IMR-90 (cell line): Measurements from ENCODE around the gene PAF1. TPM values are rescaled to one million over a fixed set of nuclear protein-coding genes. Genes with fewer than 3 reads are reported as not detected.

Experiments used
- ATAC-seq: fragments of 200-7000 bp; cut with Tn5 transposase; 2 replicates; pipeline ENCODE4 v1.9.1; 2020; ENCODE audit warnings: low read depth, mild to moderate bottlenecking, moderate library complexity
- BruUV-seq: library from RNA; stranded (reverse); fragments of 400-500 nt; replicated peaks from 2 replicates; lab custom pipeline; 2021; lab: Mats Ljungman, UMichigan
- CTCF ChIA-PET: fragments of 300-600 bp; formaldehyde crosslinking; extraction: SDS; loops from one replicate; lab custom pipeline; 2021; ENCODE audit warnings: antibody characterized with exemption; lab: Yijun Ruan, JAX
- POLR2A ChIA-PET: fragments of 300-600 bp; sonication (Branson Sonifier 250); formaldehyde crosslinking; loops from one replicate; lab custom pipeline; 2022; ENCODE audit warnings: antibody characterized with exemption; ENCODE audit not compliant: unreplicated experiment; lab: Charles Lee
- DNase-seq: peaks from one replicate; pipeline ENCODE4 v3.0.0; 2013
- H2AFZ ChIP-seq: replicated peaks from 2 replicates; pipeline ENCODE3; 2013; ENCODE audit warnings: low read length, mild to moderate bottlenecking; ENCODE audit not compliant: poor library complexity
- H2AK5ac ChIP-seq: 2 replicates; pipeline ENCODE4 v1.6.1; 2013; ENCODE audit warnings: low read depth, low read length, inconsistent platforms
- H2AK9ac ChIP-seq: replicated peaks from 2 replicates; pipeline ENCODE3; 2013; ENCODE audit warnings: mild to moderate bottlenecking, low read depth, low read length, moderate library complexity; ENCODE audit not compliant: poor library complexity
- H2BK120ac ChIP-seq: 2 replicates; pipeline ENCODE4 v1.6.1; 2013; ENCODE audit warnings: low read depth, low read length, inconsistent platforms
- H2BK15ac ChIP-seq: 3 replicates; pipeline ENCODE4 v1.6.1; 2013; ENCODE audit warnings: low read depth, low read length, inconsistent platforms
- H2BK20ac ChIP-seq: 2 replicates; pipeline ENCODE4 v1.6.1; 2013; ENCODE audit warnings: low read depth, mild to moderate bottlenecking, inconsistent platforms, low read length, moderate library complexity
- H2BK5ac ChIP-seq: 2 replicates; pipeline ENCODE4 v1.6.1; 2013; ENCODE audit warnings: mild to moderate bottlenecking, low read depth, low read length, inconsistent platforms; ENCODE audit not compliant: poor library complexity, severe bottlenecking
- H3K14ac ChIP-seq: replicated peaks from 2 replicates; pipeline ENCODE4 v1.6.1; 2013; ENCODE audit warnings: low read depth, low read length, inconsistent platforms
- H3K18ac ChIP-seq: 2 replicates; pipeline ENCODE4 v1.6.1; 2013; ENCODE audit warnings: low read depth, low read length, control low read depth
- H3K23ac ChIP-seq: 2 replicates; pipeline ENCODE4 v1.6.1; 2013; ENCODE audit warnings: low read depth, low read length, inconsistent platforms
- H3K27ac ChIP-seq: 2 replicates; pipeline ENCODE4 v1.5.1; 2013; ENCODE audit warnings: mild to moderate bottlenecking, control low read depth, low read length; ENCODE audit not compliant: insufficient read depth
- H3K27me3 ChIP-seq: 2 replicates; pipeline ENCODE4 v1.6.1; 2013; ENCODE audit warnings: low read length; ENCODE audit not compliant: control insufficient read depth, insufficient read depth
- H3K36me3 ChIP-seq: 2 replicates; pipeline ENCODE4 v1.6.1; 2013; ENCODE audit warnings: low read length, mixed read lengths; ENCODE audit not compliant: control insufficient read depth, insufficient read depth
- H3K4ac ChIP-seq: 2 replicates; pipeline ENCODE4 v1.6.1; 2013; ENCODE audit warnings: low read depth, low read length, inconsistent platforms
- H3K4me1 ChIP-seq: 2 replicates; pipeline ENCODE4 v1.6.1; 2013; ENCODE audit warnings: low read length, mixed read lengths; ENCODE audit not compliant: control insufficient read depth, insufficient read depth
- H3K4me2 ChIP-seq: 2 replicates; pipeline ENCODE4 v1.6.1; 2013; ENCODE audit warnings: low read depth, mild to moderate bottlenecking, control low read depth, low read length, moderate library complexity
- H3K4me3 ChIP-seq: 2 replicates; pipeline ENCODE4 v1.5.1; 2013; ENCODE audit warnings: low read depth, mild to moderate bottlenecking, control low read depth, low read length, moderate library complexity; ENCODE audit not compliant: insufficient read depth
- H3K56ac ChIP-seq: 2 replicates; pipeline ENCODE4 v1.6.1; 2013; ENCODE audit warnings: low read length, inconsistent platforms; ENCODE audit not compliant: insufficient read depth; ENCODE audit errors: extremely low read depth
- H3K79me1 ChIP-seq, 2 experiments: 2 replicates each; pipeline ENCODE4 v1.6.1; 2013; ENCODE audit warnings: low read length in 2 of 2, inconsistent platforms in 1 of 2, low read depth in 1 of 2
- H3K9ac ChIP-seq: 2 replicates; pipeline ENCODE4 v1.6.1; 2013; ENCODE audit warnings: low read depth, low read length, control low read depth
- H3K9me1 ChIP-seq: 2 replicates; pipeline ENCODE4 v1.6.1; 2013; ENCODE audit warnings: low read length, inconsistent platforms; ENCODE audit not compliant: insufficient read depth
- H3K9me3 ChIP-seq: 2 replicates; pipeline ENCODE4 v1.6.1; 2013; ENCODE audit warnings: low read length; ENCODE audit not compliant: control insufficient read depth, insufficient read depth
- H4K20me1 ChIP-seq: 2 replicates; pipeline ENCODE4 v1.6.1; 2013; ENCODE audit warnings: low read length, inconsistent platforms; ENCODE audit not compliant: insufficient read depth
- H4K5ac ChIP-seq: 2 replicates; pipeline ENCODE4 v1.6.1; 2013; ENCODE audit warnings: mild to moderate bottlenecking, low read depth, low read length, control low read depth
- H4K8ac ChIP-seq, 2 experiments: 2 replicates each; pipeline ENCODE4 v1.6.1; 2013; ENCODE audit warnings: low read depth in 2 of 2, low read length in 2 of 2, control low read depth in 1 of 2, inconsistent platforms in 1 of 2
- H4K91ac ChIP-seq: 2 replicates; pipeline ENCODE4 v1.6.1; 2013; ENCODE audit warnings: low read depth, low read length, inconsistent platforms; ENCODE audit not compliant: insufficient read depth
- MXI1 ChIP-seq: IDR thresholded peaks from 2 replicates; pipeline ENCODE4 v1.6.1; 2012; ENCODE audit warnings: low read depth, mild to moderate bottlenecking, low read length, moderate library complexity, borderline replicate concordance
- USF2 ChIP-seq: fragments of 150-350 bp; IDR thresholded peaks from 2 replicates; pipeline ENCODE4 v1.6.1; 2017; ENCODE audit warnings: mild to moderate bottlenecking, antibody characterized with exemption, low read length, low read depth
- WGBS, 2 experiments: methylation state at CpG; one replicate each; pipeline versions ENCODE4 v1.1.5 to v1.1.7; 2013; ENCODE audit warnings: missing lambda C conversion rate in 2 of 2; ENCODE audit not compliant: insufficient read length in 1 of 2; ENCODE audit errors: extremely low coverage in 2 of 2; 5-methylcytosine and 5-hydroxymethylcytosine counted together
- dilution Hi-C: fragments of 300-500 bp; cut with HindIII; formaldehyde crosslinking; loops from one replicate; pipeline ENCODE4 v1.14.3; 2018; ENCODE audit warnings: low sequenced_read_pairs; ENCODE audit not compliant: unreplicated experiment
- in situ Hi-C: fragments of 300-500 bp; cut with MboI; formaldehyde crosslinking; loops from 3 replicates; pipeline ENCODE4 v1.14.3; 2019; ENCODE audit warnings: low sequenced_read_pairs, inconsistent platforms, mixed read lengths
- intact Hi-C: fragments of 100-400 bp; cut with micrococcal nuclease; formaldehyde crosslinking; loops from 2 replicates; pipeline ENCODE4 v1.10.0; 2022
- polyA plus RNA-seq, 3 experiments: library from polyadenylated mRNA; depleted of rRNA; stranded (reverse); fragments of >200 nt; gene quantifications; 2 replicates each; pipeline ENCODE4 v1.2.3, GENCODE V29; 2012; ENCODE audit warnings: low replicate concordance in 1 of 3
- total RNA-seq: library from RNA; depleted of rRNA; stranded (reverse); fragments of >200 nt; gene quantifications from 2 replicates; pipeline ENCODE4 v1.2.3, GENCODE V29; 2012

Gene PAF1
- total and polyA plus RNA-seq, 2 of the 4 experiments (the other 2 are of a cell fraction): 45.7 to 54.3 TPM

DNA sequence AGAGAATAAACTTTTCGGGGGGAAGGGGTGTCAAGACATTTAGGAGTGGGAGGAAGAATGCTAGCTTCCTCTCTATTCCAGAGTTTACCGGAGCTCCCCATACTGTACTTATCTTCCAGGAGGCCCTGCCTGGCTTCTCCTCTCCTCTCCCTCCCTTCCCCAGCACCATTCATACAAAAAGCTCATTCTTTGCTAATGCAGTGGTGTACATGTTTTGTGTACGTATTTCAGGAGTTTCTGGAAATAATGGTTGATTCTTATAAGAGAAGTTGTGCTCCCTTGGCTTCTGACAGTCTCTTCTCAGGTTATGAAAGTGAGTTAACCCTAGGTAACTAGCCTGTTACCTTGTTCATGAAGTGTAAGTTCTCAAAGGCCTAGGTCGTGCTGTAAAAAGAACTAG is 41.6 kb downstream of the PAF1 start:
- no CpG with 5 or more reads among the region's 4 CpGs for WGBS, 2 experiments
- Histone ChIP-seq H4K8ac (no peak overlapping the region), H2AK9ac (no peak overlapping the region), H3K79me1 (peaks cover 48 to 86% of the 10 kb centered on the region in 2 experiments), H3K27me3 (no peaks in the 10 kb centered on the region), H3K9me3 (no peaks in the 10 kb centered on the region), H3K9ac (no peak overlapping the region), H3K14ac (no peak overlapping the region), H3K4me2 (no peak overlapping the region), H2BK15ac (no peak overlapping the region), H2AK5ac (no peak overlapping the region), H2BK5ac (no peak overlapping the region), H3K36me3 (peaks cover 34% of the 10 kb centered on the region), H3K9me1 (peaks cover 17% of the 10 kb centered on the region), H2AFZ (no peak overlapping the region), H4K20me1 (peaks cover 65% of the 10 kb centered on the region), H3K56ac (no peak overlapping the region), H3K4me1 (peaks cover 13% of the 10 kb centered on the region), H2BK120ac (no peak overlapping the region), H3K27ac (no peak overlapping the region), H3K4ac (no peak overlapping the region), H3K23ac (no peak overlapping the region), H4K91ac (no peak overlapping the region), H2BK20ac (no peak overlapping the region), H4K5ac (no peak overlapping the region), H3K4me3 (no peak overlapping the region), H3K18ac (no peak overlapping the region)
- POLR2A ChIA-PET: no interaction called here
- dilution Hi-C loops: no loop called here
- no TSS peak for BruUV-seq
- intact Hi-C loops: no loop called here
- in situ Hi-C loops: no loop called here
- CTCF ChIA-PET: no interaction called here
- TF ChIP-seq USF2: no peak
- TF ChIP-seq MXI1: no peak
- DNase-seq (no peak), ATAC-seq (no peak)
